ENCODE measurements around the gene PDGFB.

Gene PDGFB

DNA sequence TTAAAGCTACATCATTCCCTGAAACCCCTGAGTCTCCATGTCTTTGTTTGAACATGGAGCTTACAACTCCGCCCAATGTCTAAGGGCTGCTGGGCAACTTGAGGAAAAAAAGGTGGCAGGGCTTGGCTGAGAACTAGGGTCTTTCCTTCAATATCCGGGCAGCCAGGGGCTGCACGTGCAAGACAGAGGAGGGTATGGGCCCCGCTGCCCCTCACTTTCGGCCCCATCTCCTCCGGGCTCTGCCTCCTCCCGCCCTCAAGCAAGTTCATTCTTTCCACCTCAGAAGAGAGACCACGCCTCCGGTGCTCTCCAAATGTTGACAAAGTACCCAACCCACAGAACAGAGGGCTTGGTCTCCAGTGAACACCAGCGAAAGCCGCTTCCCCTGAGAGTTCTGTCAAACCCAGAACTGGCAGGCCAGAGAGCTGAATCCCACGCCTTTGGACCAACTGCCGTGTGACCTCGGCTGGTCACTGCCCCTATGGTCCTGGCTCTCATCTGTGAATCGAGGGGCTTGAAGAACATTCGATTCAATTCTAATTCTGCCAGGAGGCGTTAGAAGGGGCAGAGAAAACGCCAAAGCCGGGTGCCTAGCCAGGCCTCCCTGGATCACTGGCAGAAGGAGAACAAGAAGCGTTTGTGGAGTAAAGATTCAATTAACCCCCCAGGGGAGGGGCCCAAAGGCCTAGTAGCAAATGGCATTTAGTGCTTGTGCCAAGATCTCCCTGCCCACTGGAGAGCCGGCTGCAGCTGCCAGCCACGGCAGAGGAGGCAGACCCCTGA is 7.3 kb downstream of the PDGFB start:
- TF ChIP-seq Cebpa-rat (IDR thresholded peaks at IDR 0.05): no peak
- no peak overlapping the region for H3K9ac ChIP-seq
- no peak overlapping the region for H3K27ac ChIP-seq
- H3K4me2 ChIP-seq: peak overlapping the region; percentile 82
- H3K4me3 ChIP-seq: peak overlapping the region; percentile 26
- H3K36me3 ChIP-seq: no peaks in the 10 kb centered on the region
- peaks cover 98% of the 10 kb centered on the region for H3K27me3 ChIP-seq
- peaks cover 98% of the 10 kb centered on the region for H4K20me1 ChIP-seq
- H3K9me3 ChIP-seq: no peaks in the 10 kb centered on the region
- peaks cover 66% of the 10 kb centered on the region for H3K4me1 ChIP-seq

DNA sequence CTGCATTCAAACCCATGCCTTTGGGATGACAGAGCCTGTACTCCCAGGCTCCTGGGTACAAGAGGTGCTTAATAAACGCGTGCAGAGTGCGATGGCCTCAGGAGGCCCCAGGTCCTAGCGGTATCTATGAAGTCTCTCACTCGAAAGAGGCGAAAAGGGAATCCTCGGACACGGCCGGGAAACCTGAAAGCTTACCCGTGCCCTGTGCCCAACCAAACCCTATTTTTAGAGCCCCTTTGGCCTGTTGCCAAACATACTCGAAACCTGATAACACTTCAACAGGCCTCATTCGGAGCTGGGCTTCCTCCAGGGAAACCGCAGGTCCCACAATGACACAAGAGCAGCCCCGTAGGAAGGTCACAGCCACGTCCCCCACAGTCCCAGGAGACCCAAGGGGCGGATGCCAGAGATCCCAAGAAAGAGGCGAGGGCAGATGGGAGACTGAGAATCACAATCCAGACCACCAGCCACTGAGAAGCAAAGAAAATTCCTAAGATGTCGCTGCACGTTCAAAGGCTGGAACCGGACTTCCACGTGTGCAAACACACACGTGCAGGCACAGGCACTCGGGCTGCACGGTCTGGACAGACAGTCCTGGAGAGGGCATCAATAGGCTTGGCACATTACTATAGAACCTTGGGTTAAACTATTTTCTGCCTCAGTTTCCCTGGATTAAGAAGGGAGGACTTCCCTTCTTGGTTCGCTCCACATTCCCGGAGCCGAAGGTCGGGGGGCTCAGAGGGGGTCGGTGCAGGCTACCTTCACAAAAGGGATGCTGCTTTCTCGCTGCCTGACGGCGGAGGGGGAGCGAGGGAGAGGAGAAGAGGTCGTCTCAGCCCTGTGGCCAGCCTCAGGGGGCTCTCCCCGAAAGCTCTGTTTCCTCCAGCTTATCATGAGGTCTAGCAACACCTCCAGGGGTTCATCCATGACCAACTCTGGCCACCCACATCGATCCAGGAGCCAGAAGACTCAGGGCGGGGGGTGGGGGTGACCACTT is 8.2 kb downstream of the PDGFB start:
- Histone ChIP-seq H3K4me1 (peaks cover 62% of the 10 kb centered on the region), H3K27me3 (peaks cover 98% of the 10 kb centered on the region), H3K4me2 (peak overlapping the region; percentile 82)

DNA sequence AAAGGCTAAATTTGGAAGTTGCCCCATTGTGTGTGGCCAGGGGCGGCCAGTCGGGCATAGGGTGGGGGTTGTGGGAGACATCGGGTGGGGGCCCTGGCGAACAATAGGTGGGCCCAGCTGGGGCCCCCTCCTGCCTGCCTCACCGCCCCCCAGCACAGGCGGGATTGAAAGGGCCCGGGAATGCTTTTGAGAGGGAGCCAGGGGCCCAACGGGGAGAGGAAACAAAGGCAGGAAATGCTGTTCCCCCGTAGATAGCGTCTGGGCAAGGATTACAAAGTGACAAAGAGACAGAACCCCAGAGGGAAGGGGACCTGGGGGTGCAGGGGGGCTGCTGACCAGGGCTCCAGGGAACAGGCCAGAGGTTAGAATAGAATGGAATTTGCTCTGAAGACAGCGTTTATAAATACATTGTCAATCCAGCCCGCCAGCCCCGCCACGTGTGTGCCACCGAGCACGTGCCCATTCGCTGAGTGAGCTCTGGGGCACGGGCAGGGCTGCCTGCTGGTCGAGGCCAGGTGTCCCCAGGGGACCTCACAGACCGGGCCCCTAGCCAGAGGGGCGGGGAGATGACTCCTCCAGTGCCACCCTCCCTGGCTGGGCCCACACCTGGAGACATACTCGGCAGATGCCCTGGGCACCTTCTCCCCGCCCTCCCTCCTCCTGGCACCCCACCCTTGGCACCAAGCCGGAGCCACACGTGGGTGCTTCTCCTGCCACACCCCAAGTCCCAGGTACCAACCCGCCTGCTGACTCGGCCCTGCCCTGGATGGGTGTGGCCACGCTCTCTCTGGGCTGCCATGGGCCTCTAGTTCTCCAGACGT is 9.7 kb downstream of the PDGFB start:
- H3K4me2 ChIP-seq: peak overlapping the region; percentile 82
- peak overlapping the region; percentile 1; the same call in 1 of the 2 replicates for H3K4me3 ChIP-seq
- peaks cover 98% of the 10 kb centered on the region for H4K20me1 ChIP-seq
- no peaks in the 10 kb centered on the region for H3K36me3 ChIP-seq
- no peak overlapping the region for H3K27ac ChIP-seq
- H3K27me3 ChIP-seq: peaks cover 98% of the 10 kb centered on the region
- TF ChIP-seq Cebpa-rat (IDR thresholded peaks at IDR 0.05): no peak
- H3K9ac ChIP-seq: no peak overlapping the region
- H3K4me1 ChIP-seq: peaks cover 57% of the 10 kb centered on the region
- H3K9me3 ChIP-seq: no peaks in the 10 kb centered on the region

More for the DNA sequence above, 8.2 kb downstream of the PDGFB start:
- Histone ChIP-seq H4K20me1 (peaks cover 98% of the 10 kb centered on the region), H3K9me3 (no peaks in the 10 kb centered on the region), H3K4me3 (peak overlapping the region; percentile 26), H3K36me3 (no peaks in the 10 kb centered on the region), H3K9ac (no peak overlapping the region), H3K27ac (no peak overlapping the region)
- TF ChIP-seq Cebpa-rat (IDR thresholded peaks at IDR 0.05): peak; percentile 64; the same call in 1 of the 2 replicates

DNA sequence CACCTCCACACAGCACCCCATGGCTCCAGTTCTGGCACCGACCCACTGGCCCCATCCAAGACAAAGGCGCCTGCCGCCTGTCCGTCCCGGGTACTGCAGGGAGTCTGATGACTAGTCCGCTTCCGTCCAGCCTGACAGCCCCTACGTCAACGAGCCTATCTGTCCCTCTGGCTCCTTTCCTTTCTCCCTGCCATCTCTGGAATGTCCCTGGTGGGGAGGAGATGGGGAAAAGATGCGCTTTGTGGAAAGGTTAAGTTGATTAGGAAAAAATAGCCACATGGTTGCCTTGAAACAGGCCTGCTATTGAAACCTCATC is 10.4 kb downstream of the PDGFB start:
- H3K36me3 ChIP-seq: no peaks in the 10 kb centered on the region
- H3K4me1 ChIP-seq: peaks cover 51% of the 10 kb centered on the region
- H4K20me1 ChIP-seq: peaks cover 98% of the 10 kb centered on the region
- H3K27ac ChIP-seq: no peak overlapping the region
- H3K27me3 ChIP-seq: peaks cover 98% of the 10 kb centered on the region
- H3K4me2 ChIP-seq: peak overlapping the region; percentile 82; the same call in 1 of the 2 replicates
- H3K4me3 ChIP-seq: no peak overlapping the region
- H3K9me3 ChIP-seq: no peaks in the 10 kb centered on the region
- H3K9ac ChIP-seq: no peak overlapping the region
- no peak for TF ChIP-seq Cebpa-rat (IDR thresholded peaks at IDR 0.05)

DNA sequence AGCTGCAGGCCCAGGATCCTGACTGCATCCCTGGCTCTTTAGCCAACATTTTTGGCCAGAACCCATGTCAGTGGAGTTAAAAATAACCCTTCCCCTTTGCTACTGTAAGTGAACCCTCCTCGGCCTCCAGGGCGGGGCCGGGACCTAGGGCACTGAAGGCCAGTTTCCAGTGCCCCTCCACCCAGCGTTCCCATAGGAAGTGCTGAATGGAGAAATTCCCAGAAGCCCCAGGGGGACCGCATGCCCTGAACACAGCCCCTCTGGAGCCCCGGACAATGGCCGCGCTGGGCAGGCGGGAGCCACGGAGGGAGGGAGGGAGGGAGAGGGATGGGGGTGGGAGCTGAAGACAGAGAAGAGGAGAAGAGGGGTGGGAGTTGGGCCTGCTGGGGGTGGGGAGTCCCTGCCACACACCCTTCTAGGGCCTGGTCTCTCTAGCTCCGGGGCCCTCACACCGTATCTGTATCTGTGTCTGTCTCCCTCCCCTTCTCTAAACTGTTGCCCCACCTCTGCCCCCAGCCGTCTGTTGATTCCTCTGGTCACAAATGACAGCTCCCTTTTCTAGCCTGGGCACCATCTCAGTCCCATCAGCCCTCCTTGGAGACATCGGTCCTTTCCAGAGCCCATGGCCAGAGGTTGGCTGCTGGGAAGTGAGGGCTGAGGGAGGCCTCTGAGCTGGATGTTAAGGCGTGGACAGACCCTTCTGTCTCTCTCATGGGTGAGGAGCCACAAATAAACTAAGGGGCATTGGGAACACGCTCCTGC is 10.9 kb downstream of the PDGFB start:
- Histone ChIP-seq H3K9me3 (no peaks in the 10 kb centered on the region), H4K20me1 (peaks cover 98% of the 10 kb centered on the region), H3K9ac (no peak overlapping the region), H3K4me2 (no peak overlapping the region), H3K4me3 (no peak overlapping the region), H3K4me1 (peaks cover 50% of the 10 kb centered on the region), H3K27ac (no peak overlapping the region), H3K27me3 (peaks cover 98% of the 10 kb centered on the region), H3K36me3 (no peaks in the 10 kb centered on the region)
- TF ChIP-seq Cebpa-rat (IDR thresholded peaks at IDR 0.05): no peak

DNA sequence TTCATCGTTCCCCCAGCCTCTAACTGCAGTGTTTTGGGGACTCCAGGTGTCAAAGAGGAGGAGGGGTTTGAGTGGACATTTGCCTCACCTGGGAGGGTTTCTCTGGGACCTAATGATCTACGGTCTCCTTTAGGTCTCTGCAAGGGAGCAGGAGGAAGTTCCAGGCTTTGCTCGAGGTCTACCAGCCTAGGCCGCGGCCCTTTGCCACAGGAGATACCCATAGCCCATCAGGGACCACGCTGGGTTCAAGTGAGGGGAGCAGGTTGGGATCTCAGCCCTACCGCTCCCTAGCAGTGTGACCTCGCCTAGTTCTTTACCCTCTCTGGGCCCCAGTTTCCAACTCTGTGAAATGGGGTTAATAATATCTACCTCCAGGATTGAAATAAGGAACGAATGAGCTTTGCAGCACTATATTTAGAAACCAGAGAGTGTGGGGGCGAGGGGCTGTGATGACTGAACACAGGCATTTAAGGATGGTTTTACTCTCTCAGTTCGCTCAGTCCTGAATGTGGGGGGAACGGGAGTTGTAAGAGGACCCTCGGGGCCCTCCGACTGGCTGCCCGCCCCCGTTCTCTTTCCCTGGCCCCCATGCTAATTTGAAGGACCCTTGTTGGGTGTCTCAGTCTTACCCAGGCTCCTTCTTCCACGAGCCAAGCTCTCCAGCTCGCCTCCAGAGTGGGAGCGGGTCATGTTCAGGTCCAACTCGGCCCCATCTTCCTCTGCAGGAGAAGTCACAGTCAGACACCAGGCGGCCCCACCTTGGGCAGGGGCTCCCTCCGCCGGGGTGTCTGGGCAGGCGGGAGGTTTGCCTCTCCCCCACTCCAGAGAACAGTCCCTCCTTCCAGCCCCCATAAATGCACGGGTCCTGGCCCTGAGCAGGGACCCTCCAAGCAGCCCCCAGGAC is 11.7 kb downstream of the PDGFB start:
- no peak for TF ChIP-seq Cebpa-rat (IDR thresholded peaks at IDR 0.05)
- Histone ChIP-seq H3K36me3 (no peaks in the 10 kb centered on the region), H3K9ac (no peak overlapping the region), H3K9me3 (no peaks in the 10 kb centered on the region), H4K20me1 (peaks cover 96% of the 10 kb centered on the region), H3K4me3 (no peak overlapping the region), H3K4me2 (no peak overlapping the region), H3K27ac (no peak overlapping the region), H3K4me1 (peaks cover 50% of the 10 kb centered on the region), H3K27me3 (peaks cover 98% of the 10 kb centered on the region)

DNA sequence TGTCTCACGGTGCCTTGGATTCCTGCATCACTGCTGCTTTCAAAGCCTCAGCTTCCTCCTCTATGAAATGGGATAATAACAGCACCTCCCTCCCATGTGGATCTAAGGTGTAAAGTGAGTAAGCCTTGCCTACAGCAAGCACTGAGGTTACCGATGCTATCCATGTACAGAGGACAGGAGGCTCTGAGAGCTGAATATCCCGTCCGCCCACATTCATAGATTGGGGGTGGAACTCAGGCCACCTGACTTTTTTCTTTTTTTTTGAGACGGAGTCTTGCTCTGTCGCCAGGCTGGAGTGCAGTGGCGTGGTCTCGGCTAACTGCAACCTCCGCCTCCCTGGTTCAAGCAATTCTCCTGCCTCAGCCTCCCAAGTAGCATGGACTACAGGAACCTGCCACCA is 12.5 kb downstream of the PDGFB start:
- H4K20me1 ChIP-seq: peaks cover 95% of the 10 kb centered on the region
- H3K9me3 ChIP-seq: no peaks in the 10 kb centered on the region
- peaks cover 98% of the 10 kb centered on the region for H3K27me3 ChIP-seq
- H3K4me2 ChIP-seq: no peak overlapping the region
- no peaks in the 10 kb centered on the region for H3K36me3 ChIP-seq
- H3K27ac ChIP-seq: no peak overlapping the region
- peaks cover 42% of the 10 kb centered on the region for H3K4me1 ChIP-seq
- H3K4me3 ChIP-seq: no peak overlapping the region
- H3K9ac ChIP-seq: no peak overlapping the region
- TF ChIP-seq Cebpa-rat (IDR thresholded peaks at IDR 0.05): no peak

Data from BLaER1 (cell line).